ENCODE data around the gene NCOA4. TPM values are rescaled to one million over a fixed set of nuclear protein-coding genes. Genes with fewer than 3 reads are reported as not detected.

The NCOA4 gene
- total RNA-seq, 2 donors from 2014 or later: 157 to 200 TPM

- Mint-ChIP-seq H3K4me1 (peaks cover 53% of the 10 kb centered on the region), H3K9me3 (no peaks in the 10 kb centered on the region), H3K27ac (peak overlapping the region; percentile 82), H3K27me3 (ENCODE audit: insufficient read depth) (no peaks in the 10 kb centered on the region), H3K4me3 (peak overlapping the region; percentile 91), H3K36me3 (ENCODE audit: low read depth) (peaks cover 15% of the 10 kb centered on the region)
- Histone ChIP-seq H3K9ac (ENCODE audit: extremely low read depth, low read length, poor library complexity, severe bottlenecking) (peak overlapping the region; percentile 76), H3K4me3 (ENCODE audit: low read length) (peak overlapping the region; percentile 98), H3K9me3 (ENCODE audit: control insufficient read depth, low read length) (no peaks in the 10 kb centered on the region), H3K27me3 (ENCODE audit: control insufficient read depth, insufficient read depth, low read length, poor library complexity, severe bottlenecking) (no peaks in the 10 kb centered on the region), H3K4me1 (ENCODE audit: control insufficient read depth, insufficient read depth, low read length) (peaks cover 20% of the 10 kb centered on the region), H3K27ac (ENCODE audit: low read depth, low read length) (no peak overlapping the region), H3K36me3 (ENCODE audit: control insufficient read depth, insufficient read depth, low read length) (peaks cover 28% of the 10 kb centered on the region)
- peak; percentile 84 for TF ChIP-seq CTCF (conservative IDR thresholded peaks at IDR 0.05)
- DNase-seq: no peak
- WGBS, 2 experiments (ENCODE audit: insufficient coverage in 1 of 2, insufficient read length in 1 of 2): 23 to 50% methylated on average over 1 to 5 of the region's 6 CpGs
These were observed 1.6 kb downstream of the NCOA4 start for GRCh38 chr10:46028584-46029460.

GRCh38 chr10:46026106-46026505, 4.3 kb downstream of the NCOA4 start:
- H3K9ac ChIP-seq (ENCODE audit: extremely low read depth, low read length, poor library complexity, severe bottlenecking): no peak overlapping the region
- H3K4me1 ChIP-seq (ENCODE audit: control insufficient read depth, insufficient read depth, low read length): peaks cover 13% of the 10 kb centered on the region
- Mint-ChIP-seq H3K4me3 (no peak overlapping the region), H3K27ac (no peak overlapping the region), H3K9me3 (no peaks in the 10 kb centered on the region), H3K36me3 (ENCODE audit: low read depth) (peaks cover 22% of the 10 kb centered on the region), H3K27me3 (ENCODE audit: insufficient read depth) (no peaks in the 10 kb centered on the region), H3K4me1 (peaks cover 48% of the 10 kb centered on the region)
- H3K27me3 ChIP-seq (ENCODE audit: control insufficient read depth, insufficient read depth, low read length, poor library complexity, severe bottlenecking): no peaks in the 10 kb centered on the region
- H3K9me3 ChIP-seq (ENCODE audit: control insufficient read depth, low read length): no peaks in the 10 kb centered on the region
- H3K4me3 ChIP-seq (ENCODE audit: low read length): peak overlapping the region; percentile 48
- no peak for DNase-seq
- no peak for TF ChIP-seq CTCF (conservative IDR thresholded peaks at IDR 0.05)
- no peak overlapping the region for H3K27ac ChIP-seq (ENCODE audit: low read depth, low read length)
- H3K36me3 ChIP-seq (ENCODE audit: control insufficient read depth, insufficient read depth, low read length): peaks cover 33% of the 10 kb centered on the region

- Histone ChIP-seq H3K9ac (ENCODE audit: extremely low read depth, low read length, poor library complexity, severe bottlenecking) (no peak overlapping the region), H3K9me3 (ENCODE audit: control insufficient read depth, low read length) (no peaks in the 10 kb centered on the region), H3K4me1 (ENCODE audit: control insufficient read depth, insufficient read depth, low read length) (peaks cover 17% of the 10 kb centered on the region), H3K27me3 (ENCODE audit: control insufficient read depth, insufficient read depth, low read length, poor library complexity, severe bottlenecking) (no peaks in the 10 kb centered on the region), H3K27ac (ENCODE audit: low read depth, low read length) (no peak overlapping the region), H3K4me3 (ENCODE audit: low read length) (no peak overlapping the region), H3K36me3 (ENCODE audit: control insufficient read depth, insufficient read depth, low read length) (peaks cover 33% of the 10 kb centered on the region)
- no peaks in the 10 kb centered on the region for H3K27me3 Mint-ChIP-seq (ENCODE audit: insufficient read depth)
- peaks cover 53% of the 10 kb centered on the region for H3K4me1 Mint-ChIP-seq
- WGBS, 2 experiments (ENCODE audit: insufficient coverage in 1 of 2, insufficient read length in 1 of 2): 89% methylated on average over 2 of the region's 2 CpGs; no CpG with 5 or more reads in 1 of the 2 experiments
- no peak for DNase-seq
- peaks cover 23% of the 10 kb centered on the region for H3K36me3 Mint-ChIP-seq (ENCODE audit: low read depth)
- no peak for TF ChIP-seq CTCF (conservative IDR thresholded peaks at IDR 0.05)
- no peak overlapping the region for H3K4me3 Mint-ChIP-seq
- no peaks in the 10 kb centered on the region for H3K9me3 Mint-ChIP-seq
- no peak overlapping the region for H3K27ac Mint-ChIP-seq
These were observed 5.0 kb downstream of the NCOA4 start for GRCh38 chr10:46025406-46025805.

Data from endodermal cell (in vitro differentiated cells).